HEK293 (cell line): ENCODE results near the gene PLEKHA8.

ENCODE experiments used
- CTCF ChIA-PET: fragments of 350-600 bp; formaldehyde crosslinking; extraction: SDS; loops from one replicate; lab custom pipeline; 2021; ENCODE audit warnings: antibody characterized with exemption; lab: Yijun Ruan, JAX
- POLR2A ChIA-PET: fragments of 300-600 bp; formaldehyde crosslinking; extraction: SDS; loops from one replicate; lab custom pipeline; 2020; ENCODE audit warnings: antibody characterized with exemption, inconsistent platforms; lab: Yijun Ruan, JAX
- H3K27ac ChIP-seq: fragments of 200-500 bp; sonication (Bioruptor generic); 2 replicates; pipeline ENCODE4 v1.5.1; 2014; ENCODE audit warnings: low read depth, low read length, control low read depth, inconsistent platforms; ENCODE audit errors: extremely low read depth
- H3K36me3 ChIP-seq, 2 experiments: fragments of 200-500 bp in 1 of 2; sonication (Bioruptor generic) in 1 of 2; 1 replicate in 1 of 2; 2 replicates in 1 of 2; pipeline ENCODE4 v1.5.1; 2014 to 2017; ENCODE audit warnings: inconsistent platforms in 2 of 2, low read length in 2 of 2; ENCODE audit not compliant: control insufficient read depth in 2 of 2, insufficient read depth in 1 of 2
- H3K4me1 ChIP-seq: fragments of 200-500 bp; sonication (Bioruptor generic); 2 replicates; pipeline ENCODE4 v1.5.1; 2014; ENCODE audit warnings: mild to moderate bottlenecking, low read length, inconsistent platforms; ENCODE audit not compliant: control insufficient read depth, insufficient read depth
- H3K4me3 ChIP-seq: 2 replicates; pipeline ENCODE4 v1.5.1; 2011; ENCODE audit warnings: low read depth, mild to moderate bottlenecking, control low read depth, low read length, moderate library complexity
- H3K9me3 ChIP-seq: fragments of 200-500 bp; sonication (Bioruptor generic); 2 replicates; pipeline ENCODE4 v1.5.1; 2014; ENCODE audit warnings: low read depth, low read length, inconsistent platforms; ENCODE audit not compliant: control insufficient read depth, insufficient read depth
- GLIS1 ChIP-seq: fragments of 450-650 bp; formaldehyde crosslinking; IDR thresholded peaks from 2 replicates; pipeline ENCODE4 v1.5.1; 2016; ENCODE audit warnings: missing biosample characterization, missing genetic modification characterization
- KLF7 ChIP-seq: fragments of 450-650 bp; formaldehyde crosslinking; IDR thresholded peaks from 2 replicates; pipeline ENCODE4 v1.5.1; 2016; ENCODE audit warnings: missing biosample characterization, missing genetic modification characterization, borderline replicate concordance
- KLF8 ChIP-seq: fragments of 450-650 bp; formaldehyde crosslinking; IDR thresholded peaks from 2 replicates; pipeline ENCODE4 v1.5.1; 2016; ENCODE audit warnings: missing biosample characterization, missing genetic modification characterization
- SALL2 ChIP-seq: fragments of 450-650 bp; formaldehyde crosslinking; IDR thresholded peaks from 2 replicates; pipeline ENCODE4 v1.5.0; 2017; ENCODE audit warnings: missing biosample characterization, mild to moderate bottlenecking, missing genetic modification characterization, borderline replicate concordance
- SETDB1 ChIP-seq: IDR thresholded peaks from one replicate; pipeline ENCODE4 v1.6.1; 2017; ENCODE audit warnings: mild to moderate bottlenecking, low read length, moderate library complexity, mixed read lengths; ENCODE audit not compliant: insufficient read length
- SP2 ChIP-seq: fragments of 450-650 bp; formaldehyde crosslinking; IDR thresholded peaks from 2 replicates; pipeline ENCODE4 v1.5.1; 2016; ENCODE audit warnings: missing biosample characterization, missing genetic modification characterization
- TCF7L2 ChIP-seq: IDR thresholded peaks from 2 replicates; pipeline ENCODE4 v1.6.1; 2011; ENCODE audit warnings: low read depth, mild to moderate bottlenecking, inconsistent platforms, low read length, moderate library complexity, borderline replicate concordance
- WT1 ChIP-seq: fragments of 450-650 bp; formaldehyde crosslinking; IDR thresholded peaks from 2 replicates; pipeline ENCODE4 v1.5.1; 2016; ENCODE audit warnings: missing biosample characterization, missing genetic modification characterization
- ZBTB48 ChIP-seq: fragments of 450-650 bp; formaldehyde crosslinking; IDR thresholded peaks from 2 replicates; pipeline ENCODE4 v1.5.1; 2016; ENCODE audit warnings: missing biosample characterization, missing genetic modification characterization
- ZFP3 ChIP-seq: fragments of 450-650 bp; formaldehyde crosslinking; IDR thresholded peaks from 2 replicates; pipeline ENCODE4 v1.5.1; 2016; ENCODE audit warnings: low read depth, missing biosample characterization, missing genetic modification characterization
- ZNF18 ChIP-seq: fragments of 450-650 bp; formaldehyde crosslinking; IDR thresholded peaks from 2 replicates; pipeline ENCODE4 v1.5.1; 2016; ENCODE audit warnings: missing biosample characterization, missing genetic modification characterization
- ZNF2 ChIP-seq: fragments of 450-650 bp; formaldehyde crosslinking; IDR thresholded peaks from 2 replicates; pipeline ENCODE4 v1.5.1; 2016; ENCODE audit warnings: missing biosample characterization, missing genetic modification characterization
- ZNF366 ChIP-seq: fragments of 450-650 bp; formaldehyde crosslinking; conservative IDR thresholded peaks from 2 replicates; pipeline ENCODE4 v1.5.1; 2016; ENCODE audit warnings: missing biosample characterization, missing genetic modification characterization
- ZNF473 ChIP-seq: fragments of 450-650 bp; formaldehyde crosslinking; IDR thresholded peaks from 2 replicates; pipeline ENCODE4 v1.5.1; 2017; ENCODE audit warnings: missing biosample characterization, missing genetic modification characterization
- ZNF555 ChIP-seq: fragments of 450-650 bp; formaldehyde crosslinking; conservative IDR thresholded peaks from 2 replicates; pipeline ENCODE4 v1.5.1; 2017; ENCODE audit warnings: missing biosample characterization, mild to moderate bottlenecking, missing genetic modification characterization, inconsistent platforms
- ZNF600 ChIP-seq: fragments of 450-650 bp; formaldehyde crosslinking; IDR thresholded peaks from 2 replicates; pipeline ENCODE4 v1.5.1; 2016; ENCODE audit warnings: missing biosample characterization, missing genetic modification characterization
- ZNF645 ChIP-seq: fragments of 450-650 bp; formaldehyde crosslinking; IDR thresholded peaks from 2 replicates; pipeline ENCODE4; 2016; ENCODE audit warnings: missing biosample characterization, missing genetic modification characterization
- ZNF768 ChIP-seq: fragments of 450-650 bp; formaldehyde crosslinking; IDR thresholded peaks from 2 replicates; pipeline ENCODE4 v1.5.1; 2018; ENCODE audit warnings: missing biosample characterization, mild to moderate bottlenecking, missing genetic modification characterization
- ZNF785 ChIP-seq: fragments of 450-650 bp; formaldehyde crosslinking; IDR thresholded peaks from 2 replicates; pipeline ENCODE4 v1.5.1; 2016; ENCODE audit warnings: missing biosample characterization, missing genetic modification characterization
- ZNF792 ChIP-seq: fragments of 450-650 bp; formaldehyde crosslinking; IDR thresholded peaks from 2 replicates; pipeline ENCODE4 v1.5.1; 2016; ENCODE audit warnings: missing biosample characterization, missing genetic modification characterization
- ZNF843 ChIP-seq: fragments of 450-650 bp; formaldehyde crosslinking; IDR thresholded peaks from 2 replicates; pipeline ENCODE4 v1.5.1; 2016; ENCODE audit warnings: missing biosample characterization, missing genetic modification characterization
- ZSCAN4 ChIP-seq: fragments of 450-650 bp; formaldehyde crosslinking; IDR thresholded peaks from 2 replicates; pipeline ENCODE4 v1.5.1; 2017; ENCODE audit warnings: missing biosample characterization, missing genetic modification characterization

PLEKHA8 gene

GRCh38 chr7:30149640-30150272, 121.5 kb downstream of the PLEKHA8 start:
- peaks cover 19% of the 10 kb centered on the region for H3K4me1 ChIP-seq
- CTCF ChIA-PET, result interaction anchor here (0.5 kb wide), 1 partner anchor 130 kb away, joined by 3 read pairs; no protein-coding TSS in a partner anchor
- TF ChIP-seq ZFP3 (tag by site-specific recombination) (no peak), ZNF600 (tag by site-specific recombination) (no peak), ZNF768 (tag by site-specific recombination) (peak; percentile 68; the same call in 1 of the 2 replicates), ZNF2 (tag by site-specific recombination) (no peak)

GRCh38 chr7:30150711-30151110, 122.5 kb downstream of the PLEKHA8 start:
- no peak overlapping the region for H3K27ac ChIP-seq
- CTCF ChIA-PET, result interaction anchor here (0.6 to 1.2 kb wide), 2 partner anchors 9 to 226 kb away, joined by 3 to 4 read pairs; no protein-coding TSS in a partner anchor
- no peaks in the 10 kb centered on the region for H3K9me3 ChIP-seq
- H3K4me1 ChIP-seq, result peaks cover 11% of the 10 kb centered on the region; the same call in 1 of the 2 replicates
- TF ChIP-seq ZNF473 (no peak), ZBTB48 (tag by site-specific recombination) (no peak), WT1 (tag by site-specific recombination) (no peak), ZNF2 (tag by site-specific recombination) (no peak), GLIS1 (tag by site-specific recombination) (no peak), KLF7 (tag by site-specific recombination) (no peak), ZNF785 (tag by site-specific recombination) (no peak), ZNF843 (no peak), ZNF18 (tag by site-specific recombination) (no peak), ZNF555 (tag by site-specific recombination) (no peak), ZNF645 (tag by site-specific recombination) (no peak), SP2 (no peak), SALL2 (no peak), TCF7L2 (no peak), SETDB1 (no peak), ZNF792 (tag by site-specific recombination) (no peak), ZNF366 (tag by site-specific recombination) (no peak), KLF8 (no peak), ZNF768 (tag by site-specific recombination) (no peak), ZSCAN4 (tag by site-specific recombination) (no peak)
- TF ChIP-seq, all 188 proteins: peak for 0
- POLR2A ChIA-PET, result no interaction called here
- peaks cover 0 to 16% of the 10 kb centered on the region in 2 experiments; a peak in 1 of 3 replicates for H3K36me3 ChIP-seq
- H3K4me3 ChIP-seq, result no peak overlapping the region

More at GRCh38 chr7:30149640-30150272, 121.5 kb downstream of the PLEKHA8 start:
- Histone ChIP-seq H3K4me3 (no peak overlapping the region), H3K36me3 (peaks cover 0 to 16% of the 10 kb centered on the region in 2 experiments; a peak in 1 of 3 replicates), H3K27ac (no peak overlapping the region), H3K9me3 (no peaks in the 10 kb centered on the region)
- POLR2A ChIA-PET, result no interaction called here
